Fibroblast of lung (primary cell): ENCODE measurements around the gene ANGPTL5. TPM values are rescaled to one million over a fixed set of nuclear protein-coding genes. Genes with fewer than 3 reads are reported as not detected.
A peak's percentile ranks its signal among the peaks of the same experiment; 100 is the strongest.

Source experiments
- DNase-seq, 2 donors: peaks; one replicate each; pipeline versions ENCODE4 v3.0.0 to v3.0.0-alpha.2; 2010; ENCODE audit warnings: low read depth in 2 of 2
- H2AFZ ChIP-seq: 2 replicates; pipeline ENCODE4 v1.5.1; 2012; ENCODE audit warnings: low read length, control low read depth, inconsistent platforms
- H3K27ac ChIP-seq: 2 replicates; pipeline ENCODE4 v1.5.1; 2011; ENCODE audit warnings: low read length, control low read depth; ENCODE audit not compliant: insufficient read depth
- H3K27me3 ChIP-seq: 2 replicates; pipeline ENCODE4 v1.5.1; 2011; ENCODE audit warnings: mild to moderate bottlenecking, low read length; ENCODE audit not compliant: control insufficient read depth, insufficient read depth
- H3K36me3 ChIP-seq: 2 replicates; pipeline ENCODE4 v1.5.1; 2011; ENCODE audit warnings: low read length; ENCODE audit not compliant: control insufficient read depth, insufficient read depth
- H3K4me1 ChIP-seq: 2 replicates; pipeline ENCODE4 v1.5.1; 2011; ENCODE audit warnings: low read length; ENCODE audit not compliant: control insufficient read depth, insufficient read depth; ENCODE audit errors: extremely low read depth
- H3K4me2 ChIP-seq: 2 replicates; pipeline ENCODE4 v1.5.1; 2011; ENCODE audit warnings: low read length, control low read depth; ENCODE audit not compliant: insufficient read depth; ENCODE audit errors: extremely low read depth
- H3K4me3 ChIP-seq, 4 experiments: fragments of 200-600 bp in 1 of 4; sonication (generic) in 1 of 4; replicated peaks in 1 of 4; 2 replicates each; pipeline ENCODE4 v1.5.1; 2011 to 2016; ENCODE audit warnings: low read length in 4 of 4, low read depth in 3 of 4, mild to moderate bottlenecking in 3 of 4, control low read depth in 2 of 4, inconsistent platforms in 1 of 4, mixed read lengths in 1 of 4; ENCODE audit not compliant: insufficient read depth in 1 of 4; ENCODE audit errors: control extremely low read depth in 1 of 4
- H3K79me2 ChIP-seq: 2 replicates; pipeline ENCODE4 v1.5.1; 2012; ENCODE audit warnings: mild to moderate bottlenecking, low read length, inconsistent platforms; ENCODE audit not compliant: control insufficient read depth, insufficient read depth
- H3K9ac ChIP-seq: 2 replicates; pipeline ENCODE4 v1.5.1; 2011; ENCODE audit warnings: mild to moderate bottlenecking, low read length, control low read depth; ENCODE audit not compliant: insufficient read depth
- H3K9me3 ChIP-seq: 2 replicates; pipeline ENCODE4 v1.5.1; 2012; ENCODE audit warnings: low read depth, low read length; ENCODE audit not compliant: control insufficient read depth, insufficient read depth
- H4K20me1 ChIP-seq: 2 replicates; pipeline ENCODE4 v1.5.1; 2011; ENCODE audit warnings: low read length; ENCODE audit not compliant: control insufficient read depth, insufficient read depth; ENCODE audit errors: extremely low read depth
- EZH2 ChIP-seq: IDR thresholded peaks from 2 replicates; pipeline ENCODE4 v1.5.1; 2012; ENCODE audit warnings: low read length, control low read depth, mild to moderate bottlenecking; ENCODE audit errors: missing control alignments
- polyA plus RNA-seq, 2 donors: library from polyadenylated mRNA; depleted of rRNA in 1 of 2; stranded (reverse) in 1 of 2; unstranded in 1 of 2; fragments of >200 nt; gene quantifications; 2 replicates each; pipeline ENCODE4 v1.2.1, GENCODE V29; 2011 to 2012; ENCODE audit warnings: missing spikeins in 1 of 2
- total RNA-seq: library from RNA; depleted of rRNA; stranded (reverse); fragments of >200 nt; gene quantifications from 2 replicates; pipeline ENCODE4 v1.2.1, GENCODE V29; 2014
- TF ChIP-seq, protein P1 (sequence below), 2 donors: IDR thresholded peaks in 1 of 2; conservative IDR thresholded peaks in 1 of 2; 1 replicate in 1 of 2; 2 replicates in 1 of 2; pipeline ENCODE4 v1.5.1; 2011 to 2012; ENCODE audit warnings: low read length in 2 of 2, control low read depth in 1 of 2, inconsistent platforms in 1 of 2, low read depth in 1 of 2, mild to moderate bottlenecking in 1 of 2

ANGPTL5 gene
- total and polyA plus RNA-seq, 2 donors (not counting 1 experiment from before 2014, with no cell fraction given): 0.17 to 0.18 TPM

DNA sequence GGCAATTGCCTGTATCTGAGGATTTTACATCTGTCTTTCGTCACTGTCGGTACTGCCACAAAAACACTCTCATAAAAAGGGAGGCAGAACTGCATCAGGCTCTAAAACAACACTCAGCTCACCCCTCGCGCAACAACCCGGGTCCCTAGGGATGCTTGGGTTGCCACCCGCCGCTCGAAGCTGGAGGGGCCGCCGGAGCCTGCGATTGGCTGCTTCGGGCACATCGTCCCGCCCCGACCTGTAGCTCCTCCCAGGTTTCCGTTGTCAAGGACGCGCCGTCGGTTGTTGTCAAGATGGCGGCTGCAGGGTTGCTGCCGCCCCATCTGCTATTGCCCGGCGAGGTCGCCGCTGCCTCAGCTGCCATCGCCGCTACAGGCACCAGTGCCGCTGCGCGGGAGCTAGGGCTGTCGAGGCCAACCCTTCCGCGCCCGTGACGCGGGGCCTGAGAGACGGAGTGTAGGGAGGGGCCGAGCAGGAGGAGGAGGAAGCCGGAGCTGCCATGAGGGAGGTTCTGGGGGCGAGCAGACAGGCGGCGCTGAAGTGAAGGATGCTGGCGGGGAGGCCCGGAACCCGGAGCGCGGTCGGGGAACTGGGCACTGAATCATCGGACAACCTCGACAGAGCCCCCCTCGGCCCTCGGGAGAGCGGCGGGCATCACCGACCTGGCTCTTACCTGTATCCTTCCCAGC lies 1.4 kb downstream of the ANGPTL5 start, which contains the start of gene CEP126:
Gene CEP126, plus strand, starts transcription at position 273 of the 689 bp plus-strand sequence. Its CDS starts 275 bp downstream, at position 548.
- peak; percentile 93 to 95 for DNase-seq
- Histone ChIP-seq H2AFZ (peak within 1 kb of the TSS; percentile 80), H3K4me3 (peak within 1 kb of the TSS; percentile 49 to 89 (median 65)), H4K20me1 (no peaks in the 10 kb centered on the region), H3K27me3 (no peaks in the 10 kb centered on the region), H3K27ac (peak within 1 kb of the TSS; percentile 73), H3K36me3 (no peaks in the 10 kb centered on the region), H3K79me2 (no peaks in the 10 kb centered on the region), H3K9ac (peak within 1 kb of the TSS; percentile 82), H3K4me1 (peaks cover 9% of the 10 kb centered on the region), H3K9me3 (no peaks in the 10 kb centered on the region), H3K4me2 (peak within 1 kb of the TSS; percentile 97)
- no peak for TF ChIP-seq EZH2
- TF ChIP-seq, protein P1, sequence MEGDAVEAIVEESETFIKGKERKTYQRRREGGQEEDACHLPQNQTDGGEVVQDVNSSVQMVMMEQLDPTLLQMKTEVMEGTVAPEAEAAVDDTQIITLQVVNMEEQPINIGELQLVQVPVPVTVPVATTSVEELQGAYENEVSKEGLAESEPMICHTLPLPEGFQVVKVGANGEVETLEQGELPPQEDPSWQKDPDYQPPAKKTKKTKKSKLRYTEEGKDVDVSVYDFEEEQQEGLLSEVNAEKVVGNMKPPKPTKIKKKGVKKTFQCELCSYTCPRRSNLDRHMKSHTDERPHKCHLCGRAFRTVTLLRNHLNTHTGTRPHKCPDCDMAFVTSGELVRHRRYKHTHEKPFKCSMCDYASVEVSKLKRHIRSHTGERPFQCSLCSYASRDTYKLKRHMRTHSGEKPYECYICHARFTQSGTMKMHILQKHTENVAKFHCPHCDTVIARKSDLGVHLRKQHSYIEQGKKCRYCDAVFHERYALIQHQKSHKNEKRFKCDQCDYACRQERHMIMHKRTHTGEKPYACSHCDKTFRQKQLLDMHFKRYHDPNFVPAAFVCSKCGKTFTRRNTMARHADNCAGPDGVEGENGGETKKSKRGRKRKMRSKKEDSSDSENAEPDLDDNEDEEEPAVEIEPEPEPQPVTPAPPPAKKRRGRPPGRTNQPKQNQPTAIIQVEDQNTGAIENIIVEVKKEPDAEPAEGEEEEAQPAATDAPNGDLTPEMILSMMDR (conservative IDR thresholded peaks at IDR 0.05 in 1 of 2, IDR thresholded peaks at IDR 0.05 in 1 of 2; ENCODE audit: low read depth in 1 of 2, low read length in 2 of 2): peak; percentile 42 to 50

DNA sequence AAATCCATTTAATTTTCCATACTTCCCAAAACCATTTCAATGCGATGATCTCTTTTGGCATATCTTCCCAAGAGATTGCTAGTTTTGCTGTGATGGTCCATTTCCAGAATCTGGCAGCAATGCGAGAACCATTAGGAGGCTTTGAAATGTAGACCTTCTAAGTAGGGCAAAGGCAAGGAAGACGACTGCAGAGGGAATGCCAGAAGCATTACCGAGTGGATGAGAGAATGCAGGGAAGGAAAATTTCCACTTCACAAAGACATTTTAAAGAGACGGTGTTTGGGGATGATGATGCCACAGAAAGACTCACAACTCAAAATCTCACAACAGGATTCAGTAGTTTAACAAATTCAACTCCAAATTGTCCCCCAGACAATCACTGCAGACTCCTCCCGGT lies 2.0 kb downstream of the ANGPTL5 start:
- H3K36me3 ChIP-seq: no peaks in the 10 kb centered on the region
- H3K4me3 ChIP-seq: peak overlapping the region; percentile 49 to 89 (median 65)
- H3K4me1 ChIP-seq: peaks cover 9% of the 10 kb centered on the region
- H3K27ac ChIP-seq: peak overlapping the region; percentile 73
- no peaks in the 10 kb centered on the region for H3K27me3 ChIP-seq
- TF ChIP-seq EZH2: no peak
- TF ChIP-seq, protein P1 (conservative IDR thresholded peaks at IDR 0.05 in 1 of 2, IDR thresholded peaks at IDR 0.05 in 1 of 2; ENCODE audit: low read depth in 1 of 2, low read length in 2 of 2): no peak
- H3K9ac ChIP-seq: peak overlapping the region; percentile 82
- H3K79me2 ChIP-seq: no peaks in the 10 kb centered on the region
- H3K9me3 ChIP-seq: no peaks in the 10 kb centered on the region
- DNase-seq: peak; percentile 49 to 61
- no peaks in the 10 kb centered on the region for H4K20me1 ChIP-seq
- H2AFZ ChIP-seq: peak overlapping the region; percentile 35
- H3K4me2 ChIP-seq: peak overlapping the region; percentile 97

DNA sequence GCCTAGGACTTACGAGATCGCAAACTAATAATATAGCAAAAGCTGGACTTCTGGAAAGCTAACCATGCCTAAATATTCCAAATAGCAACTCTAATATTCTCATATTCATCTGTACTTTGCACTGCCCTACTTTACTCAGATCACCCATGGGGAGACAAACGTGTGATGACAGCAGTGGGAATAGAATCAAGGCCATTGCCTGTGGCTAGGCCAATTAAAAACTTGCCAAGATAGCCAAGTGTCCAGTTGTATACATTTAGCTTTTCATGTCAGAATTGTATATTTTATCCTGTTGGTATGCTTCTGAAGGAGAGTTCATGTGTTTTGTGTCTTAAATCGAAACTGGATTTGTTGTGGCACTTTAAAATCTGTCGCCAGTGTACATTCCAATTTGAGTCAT lies 2.7 kb downstream of the ANGPTL5 start:
- no peaks in the 10 kb centered on the region for H4K20me1 ChIP-seq
- TF ChIP-seq EZH2: no peak
- TF ChIP-seq, protein P1 (conservative IDR thresholded peaks at IDR 0.05 in 1 of 2, IDR thresholded peaks at IDR 0.05 in 1 of 2; ENCODE audit: low read depth in 1 of 2, low read length in 2 of 2): no peak
- H3K4me2 ChIP-seq: peak overlapping the region; percentile 97
- H3K27ac ChIP-seq: no peak overlapping the region
- H3K9me3 ChIP-seq: no peaks in the 10 kb centered on the region
- no peaks in the 10 kb centered on the region for H3K36me3 ChIP-seq
- H3K79me2 ChIP-seq: no peaks in the 10 kb centered on the region
- peak overlapping the region; percentile 5 for H2AFZ ChIP-seq
- no peak for DNase-seq
- no peaks in the 10 kb centered on the region for H3K27me3 ChIP-seq
- H3K4me1 ChIP-seq: peaks cover 9% of the 10 kb centered on the region
- H3K9ac ChIP-seq: no peak overlapping the region
- peak overlapping the region in 1 of 4 experiments; percentile 49 for H3K4me3 ChIP-seq
